ENCODE data around the gene COL16A1.
A peak's percentile ranks its signal among the peaks of the same experiment; 100 is the strongest.

COL16A1 gene

GRCh38 chr1:31725134-31725533 is 21.3 kb upstream of the COL16A1 start:
- H3K27ac ChIP-seq: no peak overlapping the region
- TF ChIP-seq, protein P1, sequence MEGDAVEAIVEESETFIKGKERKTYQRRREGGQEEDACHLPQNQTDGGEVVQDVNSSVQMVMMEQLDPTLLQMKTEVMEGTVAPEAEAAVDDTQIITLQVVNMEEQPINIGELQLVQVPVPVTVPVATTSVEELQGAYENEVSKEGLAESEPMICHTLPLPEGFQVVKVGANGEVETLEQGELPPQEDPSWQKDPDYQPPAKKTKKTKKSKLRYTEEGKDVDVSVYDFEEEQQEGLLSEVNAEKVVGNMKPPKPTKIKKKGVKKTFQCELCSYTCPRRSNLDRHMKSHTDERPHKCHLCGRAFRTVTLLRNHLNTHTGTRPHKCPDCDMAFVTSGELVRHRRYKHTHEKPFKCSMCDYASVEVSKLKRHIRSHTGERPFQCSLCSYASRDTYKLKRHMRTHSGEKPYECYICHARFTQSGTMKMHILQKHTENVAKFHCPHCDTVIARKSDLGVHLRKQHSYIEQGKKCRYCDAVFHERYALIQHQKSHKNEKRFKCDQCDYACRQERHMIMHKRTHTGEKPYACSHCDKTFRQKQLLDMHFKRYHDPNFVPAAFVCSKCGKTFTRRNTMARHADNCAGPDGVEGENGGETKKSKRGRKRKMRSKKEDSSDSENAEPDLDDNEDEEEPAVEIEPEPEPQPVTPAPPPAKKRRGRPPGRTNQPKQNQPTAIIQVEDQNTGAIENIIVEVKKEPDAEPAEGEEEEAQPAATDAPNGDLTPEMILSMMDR (conservative IDR thresholded peaks at IDR 0.05): no peak
- TF ChIP-seq ZFX (IDR thresholded peaks at IDR 0.05): no peak

- TF ChIP-seq ZFX (IDR thresholded peaks at IDR 0.05): no peak
- TF ChIP-seq, protein P1 (conservative IDR thresholded peaks at IDR 0.05): no peak
- no peak overlapping the region for H3K27ac ChIP-seq
Measured at GRCh38 chr1:31723828-31724359, 20.1 kb upstream of the COL16A1 start.

DNA sequence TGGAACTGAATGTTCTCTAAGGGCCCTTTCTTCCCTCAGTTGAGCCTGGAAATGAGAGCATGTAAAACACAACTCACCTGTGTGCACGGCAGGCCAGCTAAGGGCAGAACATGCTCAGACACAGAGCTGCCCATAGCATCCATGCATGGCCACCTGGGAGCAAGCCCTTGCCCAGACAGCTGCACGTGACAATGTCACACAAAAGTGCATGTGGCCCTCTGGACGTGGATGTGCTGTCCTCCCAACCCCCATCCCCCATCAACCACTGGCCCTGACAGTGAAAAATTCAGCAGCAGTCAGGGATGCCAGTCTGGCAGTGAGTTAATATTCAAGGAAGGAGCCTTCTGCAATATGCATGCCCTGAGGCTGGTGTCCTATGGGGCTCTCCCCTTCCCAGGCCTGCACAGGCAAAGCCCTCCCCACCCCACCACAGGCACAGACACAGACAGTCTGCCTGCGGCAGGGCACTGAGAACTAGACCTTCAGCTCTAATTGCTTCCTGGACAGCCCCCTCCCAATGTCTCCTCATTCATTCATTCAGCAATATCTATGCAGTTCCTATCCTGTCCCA is 14.6 kb upstream of the COL16A1 start:
- TF ChIP-seq, protein P1 (conservative IDR thresholded peaks at IDR 0.05): no peak
- TF ChIP-seq ZFX (IDR thresholded peaks at IDR 0.05): no peak
- H3K27ac ChIP-seq: no peak overlapping the region

- H3K27ac ChIP-seq: no peak overlapping the region
- TF ChIP-seq ZFX (IDR thresholded peaks at IDR 0.05): no peak
- TF ChIP-seq, protein P1 (conservative IDR thresholded peaks at IDR 0.05): no peak
Measured at GRCh38 chr1:31717341-31717740, 13.5 kb upstream of the COL16A1 start.

- TF ChIP-seq, protein P1 (conservative IDR thresholded peaks at IDR 0.05): peak; percentile 70; the same call in 1 of the 2 replicates
- TF ChIP-seq ZFX (IDR thresholded peaks at IDR 0.05): no peak
- no peak overlapping the region for H3K27ac ChIP-seq
Measured at GRCh38 chr1:31715873-31716220, 12.0 kb upstream of the COL16A1 start.

GRCh38 chr1:31715087-31715872 is 11.5 kb upstream of the COL16A1 start:
- no peak overlapping the region for H3K27ac ChIP-seq
- TF ChIP-seq, protein P1 (conservative IDR thresholded peaks at IDR 0.05): peak; percentile 91
- TF ChIP-seq ZFX (IDR thresholded peaks at IDR 0.05): no peak

- no peak overlapping the region for H3K27ac ChIP-seq
- no peak for TF ChIP-seq ZFX (IDR thresholded peaks at IDR 0.05)
- TF ChIP-seq, protein P1 (conservative IDR thresholded peaks at IDR 0.05): no peak
Measured at GRCh38 chr1:31714442-31715086, 10.7 kb upstream of the COL16A1 start.
